HepG2 (cell line): ENCODE measurements around the gene SCGB3A2. TPM values are rescaled to one million over a fixed set of nuclear protein-coding genes. Genes with fewer than 3 reads are reported as not detected.

ENCODE experiments used
- ATAC-seq: fragments of 200-7000 bp; cut with Tn5 transposase; 3 replicates; pipeline ENCODE4 v1.9.1; 2020; ENCODE audit warnings: mild to moderate bottlenecking, moderate library complexity
- BruUV-seq: library from RNA; stranded (reverse); fragments of 400-500 nt; replicated peaks from 2 replicates; lab custom pipeline; 2021; lab: Mats Ljungman, UMichigan
- CTCF ChIA-PET: fragments of 300-600 bp; formaldehyde crosslinking; extraction: SDS; loops from one replicate; lab custom pipeline; 2021; ENCODE audit warnings: low total read pairs, inconsistent platforms, low intra/inter-chr PET ratio; lab: Yijun Ruan, JAX
- POLR2A ChIA-PET: fragments of 350-600 bp; sonication (Branson Sonifier 250); formaldehyde crosslinking; loops from one replicate; lab custom pipeline; 2020; ENCODE audit warnings: antibody characterized with exemption, inconsistent platforms; lab: Yijun Ruan, JAX
- DNase-seq: peaks from one replicate; pipeline ENCODE4 v3.0.0-alpha.2; 2015; ENCODE audit warnings: low spot score
- FAIRE-seq: peaks from 3 replicates; lab custom pipeline; 2011; peaks lifted over from hg19 to GRCh38; lab: Jason Lieb, UNC
- H2AFZ ChIP-seq: one replicate; pipeline ENCODE4 v1.6.1; 2011; ENCODE audit warnings: low read length, inconsistent platforms
- H3K27ac ChIP-seq: fragments of 300-600 bp; 3 replicates; pipeline ENCODE4 v1.8.0; 2011; ENCODE audit warnings: mixed run types, mild to moderate bottlenecking, mixed read lengths, low read length, inconsistent platforms; ENCODE audit not compliant: insufficient read depth; ENCODE audit errors: extremely low read length
- H3K27me3 ChIP-seq, 2 experiments: fragments of 200-600 bp in 1 of 2; 2 replicates in 1 of 2; 3 replicates in 1 of 2; pipeline versions ENCODE4 v1.6.0 to v1.8.0; 2011; ENCODE audit warnings: low read length in 2 of 2, mild to moderate bottlenecking in 2 of 2, moderate library complexity in 2 of 2, inconsistent platforms in 1 of 2; ENCODE audit not compliant: insufficient read depth in 2 of 2, control insufficient read depth in 1 of 2
- H3K36me3 ChIP-seq, 2 experiments: fragments of 200-600 bp in 1 of 2; replicated peaks in 1 of 2; 2 replicates in 1 of 2; 3 replicates in 1 of 2; pipeline versions ENCODE4 v1.5.1 to v1.8.0; 2011; ENCODE audit warnings: low read length in 2 of 2, inconsistent platforms in 1 of 2; ENCODE audit not compliant: insufficient read depth in 2 of 2, control insufficient read depth in 1 of 2
- H3K4me1 ChIP-seq: 2 replicates; pipeline ENCODE4 v1.5.1; 2012; ENCODE audit warnings: low read length, inconsistent platforms; ENCODE audit not compliant: insufficient read depth
- H3K4me2 ChIP-seq: 2 replicates; pipeline ENCODE4 v1.6.0; 2011; ENCODE audit warnings: low read depth, low read length, inconsistent platforms
- H3K4me3 ChIP-seq, 3 experiments: fragments of 200-600 bp in 1 of 3; sonication (generic), shearing (Covaris generic) in 1 of 3; replicated peaks in 1 of 3; 2 replicates each; pipeline ENCODE4 v1.5.1; 2011 to 2016; ENCODE audit warnings: low read length in 3 of 3, inconsistent platforms in 2 of 3, low read depth in 2 of 3, mild to moderate bottlenecking in 2 of 3, control low read depth in 1 of 3, mixed read lengths in 1 of 3; ENCODE audit not compliant: insufficient read depth in 1 of 3
- H3K79me2 ChIP-seq: one replicate; pipeline ENCODE4 v1.6.1; 2011; ENCODE audit warnings: low read length, inconsistent platforms; ENCODE audit not compliant: insufficient read depth
- H3K9ac ChIP-seq: 2 replicates; pipeline ENCODE4 v1.6.0; 2011; ENCODE audit warnings: mild to moderate bottlenecking, low read depth, low read length, inconsistent platforms; ENCODE audit not compliant: insufficient read depth
- H3K9me3 ChIP-seq: 2 replicates; pipeline ENCODE4 v1.5.1; 2012; ENCODE audit warnings: mild to moderate bottlenecking, low read length
- H4K20me1 ChIP-seq: 2 replicates; pipeline ENCODE4 v1.6.0; 2011; ENCODE audit warnings: inconsistent platforms, mild to moderate bottlenecking, low read length, moderate library complexity; ENCODE audit not compliant: insufficient read depth
- AFF4 ChIP-seq: sonication (generic); formaldehyde crosslinking; IDR thresholded peaks from 2 replicates; pipeline ENCODE4 v1.4.0; 2020; ENCODE audit warnings: missing genetic modification reagents
- DNMT1 ChIP-seq: sonication (generic); formaldehyde crosslinking; IDR thresholded peaks from 2 replicates; pipeline ENCODE4 v1.5.1; 2020; ENCODE audit warnings: mild to moderate bottlenecking, missing genetic modification reagents
- DR1 ChIP-seq: sonication (generic); formaldehyde crosslinking; IDR thresholded peaks from 2 replicates; pipeline ENCODE4 v1.8.0; 2021; ENCODE audit warnings: mild to moderate bottlenecking, missing genetic modification reagents, inconsistent platforms
- MAFF ChIP-seq: IDR thresholded peaks from 2 replicates; pipeline ENCODE4 v1.6.1; 2011; ENCODE audit warnings: low read depth, low read length, improper control_type of control experiment
- MAFK ChIP-seq, 2 experiments: IDR thresholded peaks in 1 of 2; conservative IDR thresholded peaks in 1 of 2; 2 replicates each; pipeline ENCODE4 v1.6.1; 2011; ENCODE audit warnings: improper control_type of control experiment in 2 of 2, low read length in 2 of 2
- MYNN ChIP-seq: sonication (generic); formaldehyde crosslinking; IDR thresholded peaks from 2 replicates; pipeline ENCODE4 v1.4.0; 2020; ENCODE audit warnings: mild to moderate bottlenecking, low read depth, missing genetic modification reagents
- NPAS2 ChIP-seq: sonication (generic); formaldehyde crosslinking; IDR thresholded peaks from 2 replicates; pipeline ENCODE4 v1.8.0; 2022; ENCODE audit warnings: mild to moderate bottlenecking, missing genetic modification reagents, borderline replicate concordance
- RBM39 ChIP-seq: fragments of 200-400 bp; formaldehyde crosslinking; IDR thresholded peaks from one replicate; pipeline ENCODE4 v1.6.1; 2018; ENCODE audit warnings: antibody characterized with exemption, mild to moderate bottlenecking, low read depth, low read length; ENCODE audit not compliant: poor library complexity, severe bottlenecking
- TBX3 ChIP-seq: fragments of 450-650 bp; IDR thresholded peaks from 2 replicates; pipeline ENCODE4 v1.6.1; 2017; ENCODE audit warnings: antibody characterized with exemption, mild to moderate bottlenecking, inconsistent platforms, borderline replicate concordance
- THAP7 ChIP-seq: sonication (generic); formaldehyde crosslinking; IDR thresholded peaks from 2 replicates; pipeline ENCODE4 v1.8.1; 2023; ENCODE audit warnings: mild to moderate bottlenecking, missing genetic modification reagents
- U2AF2 ChIP-seq: fragments of 200-400 bp; formaldehyde crosslinking; IDR thresholded peaks from 2 replicates; pipeline ENCODE4 v1.6.1; 2017; ENCODE audit warnings: low read depth, mild to moderate bottlenecking, low read length
- ZBTB3 ChIP-seq: sonication (generic); formaldehyde crosslinking; IDR thresholded peaks from 2 replicates; pipeline ENCODE4 v1.4.0; 2020; ENCODE audit warnings: low read depth, mild to moderate bottlenecking, moderate library complexity, missing genetic modification reagents, borderline replicate concordance
- ZNF33A ChIP-seq: sonication (generic); formaldehyde crosslinking; IDR thresholded peaks from 2 replicates; pipeline ENCODE4 v1.5.1; 2020; ENCODE audit warnings: missing genetic modification reagents, mild to moderate bottlenecking, moderate library complexity, borderline replicate concordance
- ZNF766 ChIP-seq: sonication (generic); formaldehyde crosslinking; IDR thresholded peaks from 2 replicates; pipeline ENCODE4 v1.5.0; 2020; ENCODE audit warnings: missing genetic modification reagents, borderline replicate concordance
- ZNF790 ChIP-seq: sonication (generic); formaldehyde crosslinking; IDR thresholded peaks from 2 replicates; pipeline ENCODE4 v1.8.0; 2022; ENCODE audit warnings: missing genetic modification reagents, mild to moderate bottlenecking, borderline replicate concordance
- ZNF891 ChIP-seq: sonication (generic); formaldehyde crosslinking; IDR thresholded peaks from 2 replicates; pipeline ENCODE4 v1.5.0; 2020; ENCODE audit warnings: mild to moderate bottlenecking, missing genetic modification reagents
- in situ Hi-C: cut with HindIII; loops from 2 replicates; pipeline ENCODE4 v1.10.0; 2017; ENCODE audit warnings: low pct_unique_long_range_greater_than_20kb; ENCODE audit not compliant: extremely low pct_ligation_motif_present
- intact Hi-C: fragments of 100-400 bp; cut with micrococcal nuclease; formaldehyde crosslinking; loops from one replicate; pipeline ENCODE4 v1.10.0; 2022; ENCODE audit not compliant: unreplicated experiment
- polyA plus RNA-seq, 8 experiments: library from polyadenylated mRNA; depleted of rRNA in 3 of 8; stranded (reverse) in 7 of 8; unstranded in 1 of 8; fragments of >200 nt; fragmentation: Illumina TruSeq in 4 of 8; extraction: Trizol in 4 of 8; gene quantifications; 2 replicates each; pipeline versions ENCODE4 v1.2.1 to v1.2.3, GENCODE V29; 2011 to 2016; ENCODE audit warnings: low read depth in 4 of 8, missing spikeins in 1 of 8, mixed read lengths in 1 of 8; ENCODE audit not compliant: insufficient read depth in 1 of 8
- total RNA-seq, 5 experiments: library from RNA; depleted of rRNA; stranded (reverse); fragments of >200 nt; fragmentation: Illumina TruSeq; extraction: Trizol; gene quantifications; 2 replicates each; pipeline ENCODE4 v1.2.3, GENCODE V29; 2016; ENCODE audit warnings: low read depth in 1 of 5

Gene SCGB3A2
- total and polyA plus RNA-seq, 2 of the 13 experiments (the other 11 are each of a cell fraction or from before 2014, with no cell fraction given): not detected

GRCh38 chr5:147902609-147903115 lies 24.2 kb downstream of the SCGB3A2 start:
- no peak overlapping the region for H3K27ac ChIP-seq
- intact Hi-C loops: no loop called here
- DNase-seq: no peak
- BruUV-seq: no TSS peak
- no peaks in the 10 kb centered on the region for H4K20me1 ChIP-seq
- no peaks in the 10 kb centered on the region for H3K36me3 ChIP-seq
- H3K79me2 ChIP-seq: no peaks in the 10 kb centered on the region
- no peaks in the 10 kb centered on the region for H3K27me3 ChIP-seq
- no peak overlapping the region for H3K4me2 ChIP-seq
- no peak overlapping the region for H2AFZ ChIP-seq
- H3K9me3 ChIP-seq: no peaks in the 10 kb centered on the region
- ChIA-PET CTCF (no interaction called here), POLR2A (no interaction called here)
- H3K9ac ChIP-seq: no peak overlapping the region
- H3K4me3 ChIP-seq: no peak overlapping the region
- H3K4me1 ChIP-seq: no peaks in the 10 kb centered on the region
- in situ Hi-C loops: no loop called here
- ATAC-seq: no peak
- TF ChIP-seq MAFK (conservative IDR thresholded peaks at IDR 0.05 in 1 of 2, IDR thresholded peaks at IDR 0.05 in 1 of 2; ENCODE audit: low read length in 2 of 2): peak; percentile 81 to 92
- TF ChIP-seq ZNF790 (CRISPR knock-in tag): no peak
- TF ChIP-seq DNMT1: no peak
- no peak for TF ChIP-seq ZBTB3
- peak; percentile 86 for TF ChIP-seq MAFF
- TF ChIP-seq ZNF891 (CRISPR knock-in tag): no peak
- TF ChIP-seq DR1 (CRISPR knock-in tag): no peak
- TF ChIP-seq U2AF2: no peak
- no peak for TF ChIP-seq NPAS2 (CRISPR knock-in tag)
- no peak for TF ChIP-seq THAP7 (CRISPR knock-in tag)
- no peak for TF ChIP-seq AFF4 (CRISPR knock-in tag)
- TF ChIP-seq ZNF33A (CRISPR knock-in tag): no peak
- no peak for TF ChIP-seq TBX3
- no peak for TF ChIP-seq ZNF766 (CRISPR knock-in tag)
- no peak for TF ChIP-seq MYNN (CRISPR knock-in tag)
- TF ChIP-seq RBM39: no peak
- FAIRE-seq: no peak
